HL-60 (cell line): Measurements from ENCODE around the gene MEIG1.
"Not testable (repeated sequence)": the region's sequence is repeated elsewhere in the genome, so short reads cannot be mapped to it uniquely, and the experiment has no call there.

Source experiments
- DNase-seq, 2 experiments: peaks; one replicate each; pipeline ENCODE4 v3.0.0-alpha.2; 2010 to 2020; ENCODE audit warnings: low read depth in 1 of 2, low spot score in 1 of 2
- H3K27ac ChIP-seq: fragments of 250-450 bp; sonication (Bioruptor Pico); replicated peaks from 2 replicates; pipeline ENCODE4 v1.5.1; 2020; ENCODE audit warnings: mild to moderate bottlenecking, moderate library complexity
- H3K27me3 ChIP-seq: fragments of 250-450 bp; sonication (Bioruptor Pico); 2 replicates; pipeline ENCODE4 v1.5.1; 2021; ENCODE audit warnings: mild to moderate bottlenecking, moderate library complexity; ENCODE audit not compliant: insufficient read depth, poor library complexity, severe bottlenecking
- H3K4me3 ChIP-seq: replicated peaks from 2 replicates; pipeline ENCODE4 v1.5.1; 2011; ENCODE audit warnings: mild to moderate bottlenecking, control low read depth, low read length; ENCODE audit not compliant: insufficient read depth
- CTCF ChIP-seq: IDR thresholded peaks from one replicate; pipeline ENCODE4 v1.5.1; 2011; ENCODE audit warnings: low read length, control low read depth, inconsistent platforms; ENCODE audit not compliant: insufficient read depth
- GABPA ChIP-seq: IDR thresholded peaks from 2 replicates; pipeline ENCODE4 v1.6.1; 2012; ENCODE audit warnings: low read depth
- POLR2AphosphoS5 ChIP-seq: IDR thresholded peaks from 2 replicates; pipeline ENCODE4 v1.6.1; 2012; ENCODE audit warnings: low read depth
- SPI1 ChIP-seq: IDR thresholded peaks from 2 replicates; pipeline ENCODE4 v1.6.1; 2012; ENCODE audit warnings: low read depth, mild to moderate bottlenecking, borderline replicate concordance
- TF ChIP-seq, protein P1 (sequence below): IDR thresholded peaks from 2 replicates; pipeline ENCODE4 v1.6.1; 2012; ENCODE audit warnings: low read depth; ENCODE audit not compliant: insufficient replicate concordance

The MEIG1 gene

DNA sequence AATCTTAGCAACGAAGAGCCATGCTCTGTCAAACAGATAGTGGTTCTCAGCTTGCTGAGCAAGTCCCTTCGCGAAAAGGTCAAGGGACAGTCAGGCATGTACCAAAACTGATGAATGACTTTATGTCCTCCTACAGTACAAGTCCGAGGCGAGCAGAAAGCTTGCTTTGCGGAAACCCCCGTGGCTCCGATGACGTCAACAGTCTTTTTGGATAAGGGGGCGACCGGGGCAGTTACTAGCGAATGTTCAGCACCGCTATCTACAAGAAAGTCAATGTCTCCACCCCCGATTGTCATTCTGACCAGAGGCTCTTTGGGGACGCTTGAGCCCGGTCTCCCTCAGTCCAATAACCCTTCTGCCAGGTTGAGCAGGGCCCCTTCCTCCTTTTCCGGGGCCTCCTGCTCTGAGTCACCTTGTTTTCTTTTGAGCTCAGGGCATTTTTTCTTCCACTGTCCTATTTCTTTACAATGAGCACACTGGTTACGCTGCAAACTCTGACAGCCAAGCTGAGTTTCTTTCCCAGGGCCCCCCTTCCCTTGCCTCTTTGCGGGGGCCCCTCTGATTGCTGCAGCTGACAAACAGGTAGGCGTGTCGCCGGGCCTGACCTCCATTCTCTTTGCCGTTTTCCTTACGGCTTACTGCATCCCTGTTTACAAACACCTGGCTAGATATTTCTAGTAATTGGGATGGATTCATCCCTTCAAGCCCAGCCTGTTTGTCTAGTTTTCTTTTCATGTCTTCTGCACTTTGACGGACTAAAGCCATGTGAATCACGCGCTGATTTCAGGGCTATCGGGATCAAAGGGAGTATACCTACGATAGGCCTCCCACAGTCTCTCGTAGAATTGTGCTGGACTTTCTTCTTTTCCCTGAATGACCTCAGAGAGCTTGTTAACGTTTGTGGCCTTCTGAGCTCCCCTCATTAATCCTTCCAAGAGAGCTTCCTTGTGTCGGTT, 34.6 kb downstream of the MEIG1 start:
- H3K27me3 ChIP-seq, H3K4me3 ChIP-seq, H3K27ac ChIP-seq, DNase-seq: not testable (repeated sequence)

- H3K27ac ChIP-seq, result no peak overlapping the region
- no peaks in the 10 kb centered on the region for H3K27me3 ChIP-seq
- no peak overlapping the region for H3K4me3 ChIP-seq
- TF ChIP-seq, protein P1, sequence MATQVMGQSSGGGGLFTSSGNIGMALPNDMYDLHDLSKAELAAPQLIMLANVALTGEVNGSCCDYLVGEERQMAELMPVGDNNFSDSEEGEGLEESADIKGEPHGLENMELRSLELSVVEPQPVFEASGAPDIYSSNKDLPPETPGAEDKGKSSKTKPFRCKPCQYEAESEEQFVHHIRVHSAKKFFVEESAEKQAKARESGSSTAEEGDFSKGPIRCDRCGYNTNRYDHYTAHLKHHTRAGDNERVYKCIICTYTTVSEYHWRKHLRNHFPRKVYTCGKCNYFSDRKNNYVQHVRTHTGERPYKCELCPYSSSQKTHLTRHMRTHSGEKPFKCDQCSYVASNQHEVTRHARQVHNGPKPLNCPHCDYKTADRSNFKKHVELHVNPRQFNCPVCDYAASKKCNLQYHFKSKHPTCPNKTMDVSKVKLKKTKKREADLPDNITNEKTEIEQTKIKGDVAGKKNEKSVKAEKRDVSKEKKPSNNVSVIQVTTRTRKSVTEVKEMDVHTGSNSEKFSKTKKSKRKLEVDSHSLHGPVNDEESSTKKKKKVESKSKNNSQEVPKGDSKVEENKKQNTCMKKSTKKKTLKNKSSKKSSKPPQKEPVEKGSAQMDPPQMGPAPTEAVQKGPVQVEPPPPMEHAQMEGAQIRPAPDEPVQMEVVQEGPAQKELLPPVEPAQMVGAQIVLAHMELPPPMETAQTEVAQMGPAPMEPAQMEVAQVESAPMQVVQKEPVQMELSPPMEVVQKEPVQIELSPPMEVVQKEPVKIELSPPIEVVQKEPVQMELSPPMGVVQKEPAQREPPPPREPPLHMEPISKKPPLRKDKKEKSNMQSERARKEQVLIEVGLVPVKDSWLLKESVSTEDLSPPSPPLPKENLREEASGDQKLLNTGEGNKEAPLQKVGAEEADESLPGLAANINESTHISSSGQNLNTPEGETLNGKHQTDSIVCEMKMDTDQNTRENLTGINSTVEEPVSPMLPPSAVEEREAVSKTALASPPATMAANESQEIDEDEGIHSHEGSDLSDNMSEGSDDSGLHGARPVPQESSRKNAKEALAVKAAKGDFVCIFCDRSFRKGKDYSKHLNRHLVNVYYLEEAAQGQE, result no peak
- no peak for TF ChIP-seq SPI1
- no peak for TF ChIP-seq CTCF
- TF ChIP-seq GABPA, result no peak
- TF ChIP-seq POLR2AphosphoS5, result no peak
- no peak for DNase-seq
These were observed 36.9 kb downstream of the MEIG1 start for GRCh38 chr10:14995964-14996565.

DNA sequence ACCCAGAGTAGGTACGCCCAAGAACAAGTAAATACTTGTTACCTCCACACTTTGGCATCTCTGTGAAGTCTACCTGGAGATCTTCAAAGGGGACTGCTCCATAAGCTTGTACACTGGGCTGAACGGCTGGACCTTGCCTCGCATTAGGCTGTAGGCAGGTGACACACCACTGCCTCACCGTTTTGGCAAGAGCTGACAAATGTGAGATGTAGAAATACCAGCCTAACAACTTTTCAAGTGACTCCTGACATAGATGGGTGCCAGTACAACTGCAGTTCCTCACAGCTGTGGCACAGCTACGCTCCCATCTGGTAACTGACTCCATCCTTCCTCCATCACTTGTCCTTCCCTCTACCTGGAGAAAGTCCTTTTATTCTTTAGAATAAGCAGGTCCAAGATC, 54.3 kb downstream of the MEIG1 start:
- H3K27ac ChIP-seq, H3K27me3 ChIP-seq, DNase-seq, H3K4me3 ChIP-seq: not testable (repeated sequence)

DNA sequence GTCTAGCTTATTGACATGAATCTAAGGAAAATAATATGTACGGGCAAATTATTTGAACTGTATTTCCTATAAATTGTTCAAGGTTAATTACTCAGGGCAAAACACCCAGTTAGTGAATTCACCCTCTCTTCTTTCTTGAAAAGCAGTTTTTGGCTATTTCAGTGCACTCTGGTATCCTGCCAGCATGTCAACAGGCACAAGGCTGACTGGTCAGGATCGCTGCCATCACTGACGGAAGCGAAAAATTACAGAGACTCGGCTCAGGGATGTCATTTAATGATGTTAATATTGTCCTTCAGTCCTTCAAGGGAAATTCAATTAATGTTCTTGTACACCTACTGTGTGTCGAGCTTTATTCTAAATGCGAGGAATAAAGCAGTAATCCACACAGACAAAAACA, 56.3 kb downstream of the MEIG1 start:
- no peak for DNase-seq
- Histone ChIP-seq H3K4me3 (no peak overlapping the region), H3K27ac (no peak overlapping the region), H3K27me3 (no peaks in the 10 kb centered on the region)
- TF ChIP-seq CTCF (no peak), GABPA (no peak), POLR2AphosphoS5 (no peak), SPI1 (no peak)
- TF ChIP-seq, protein P1, result no peak

- H3K27me3 ChIP-seq, H3K4me3 ChIP-seq, H3K27ac ChIP-seq, DNase-seq: not testable (repeated sequence)
These were observed 61.8 kb downstream of the MEIG1 start for GRCh38 chr10:15020966-15021365.
